Measurements from ENCODE around the gene RAB1A. TPM values are rescaled to one million over a fixed set of nuclear protein-coding genes. Genes with fewer than 3 reads are reported as not detected.

RAB1A gene
- total and polyA plus RNA-seq, 10 of the 15 experiments (the other 5 are each of a cell fraction or from before 2014, with no cell fraction given) = 48.9 to 171 (median 83.4) TPM

DNA sequence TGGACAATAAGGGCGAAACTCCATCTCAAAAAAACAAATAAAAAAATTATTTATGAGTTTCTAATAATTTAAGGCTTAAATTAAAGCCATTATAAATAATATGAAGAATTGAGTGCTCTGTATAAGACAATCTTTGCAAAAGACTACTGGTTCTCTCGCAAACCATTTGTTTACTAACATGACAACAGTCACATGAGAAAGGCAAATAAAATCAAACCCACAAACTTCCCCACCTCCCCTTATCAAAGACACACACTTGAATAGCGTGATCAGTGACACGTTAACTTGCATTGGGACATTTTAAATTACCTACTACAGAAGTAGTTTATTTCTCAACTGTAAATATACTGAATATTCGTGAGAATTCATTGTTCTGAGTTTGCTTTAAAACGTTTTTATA, 21.1 kb downstream of the RAB1A start:
- ChIA-PET SMC1A (ENCODE audit: uncharacterized antibody, unreplicated experiment) (interaction anchor here (0.9 kb wide), 1 partner anchor 505 kb away, joined by 3 read pairs; no protein-coding TSS in a partner anchor), POLR2A (interaction anchor here (0.6 kb wide), 1 partner anchor 12 kb away, joined by 3 read pairs; no protein-coding TSS in a partner anchor), RAD21 (ENCODE audit: unreplicated experiment) (no interaction called here), CTCF (no interaction called here)
- FAIRE-seq (no peak), ATAC-seq (no peak), DNase-seq (ENCODE audit: low read depth, low spot score) (no peak)
- Histone ChIP-seq H3K79me2 (ENCODE audit: control insufficient read depth, insufficient read depth, low read length) (peaks cover 79% of the 10 kb centered on the region), H4K20me1 (ENCODE audit: control insufficient read depth, insufficient read depth) (no peaks in the 10 kb centered on the region; the same call in none of the 2 replicates), H3K9me3 (replicated peaks; ENCODE audit: control insufficient read depth, insufficient read depth, low read length) (no peaks in the 10 kb centered on the region), H3K4me1 (ENCODE audit: control insufficient read depth, insufficient read depth, low read length) (no peaks in the 10 kb centered on the region), H3K36me3 (ENCODE audit: control insufficient read depth in 2 of 2, insufficient read depth in 2 of 2, low read length in 1 of 2) (peaks cover 4 to 5% of the 10 kb centered on the region in 2 experiments; a peak in 3 of 4 replicates), H3K27me3 (replicated peaks in 1 of 2; ENCODE audit: control insufficient read depth in 2 of 2, insufficient read depth in 2 of 2, low read length in 1 of 2) (no peaks in the 10 kb centered on the region), H2AFZ (ENCODE audit: control insufficient read depth, low read depth, low read length) (no peak overlapping the region), H3K27ac (ENCODE audit: control insufficient read depth, insufficient read depth) (no peak overlapping the region), H3K4me2 (ENCODE audit: control insufficient read depth, insufficient read depth) (no peak overlapping the region), H3K4me3 (no peak overlapping the region), H3K9ac (ENCODE audit: control insufficient read depth, insufficient read depth, low read length) (no peak overlapping the region)
- intact Hi-C loops (cut with micrococcal nuclease; ENCODE audit: unreplicated experiment) = no loop called here
- no TSS peak for BruUV-seq (replicated peaks)
- WGBS (ENCODE audit: insufficient coverage, insufficient replicate concordance, low lambda C conversion rate, missing lambda C conversion rate) = 90% methylated on average over 6 of the region's 6 CpGs
- TF ChIP-seq SPI1 (IDR thresholded peaks at IDR 0.05; ENCODE audit: borderline replicate concordance, insufficient read depth, low read depth, low read length) = no peak
- TF ChIP-seq NFYA (IDR thresholded peaks at IDR 0.05; ENCODE audit: borderline replicate concordance, low read depth, low read length) = no peak
- TF ChIP-seq PAX5 (IDR thresholded peaks at IDR 0.05; ENCODE audit: borderline replicate concordance, low read depth, low read length) = no peak
- in situ Hi-C loops (cut with MboI) = no loop called here

DNA sequence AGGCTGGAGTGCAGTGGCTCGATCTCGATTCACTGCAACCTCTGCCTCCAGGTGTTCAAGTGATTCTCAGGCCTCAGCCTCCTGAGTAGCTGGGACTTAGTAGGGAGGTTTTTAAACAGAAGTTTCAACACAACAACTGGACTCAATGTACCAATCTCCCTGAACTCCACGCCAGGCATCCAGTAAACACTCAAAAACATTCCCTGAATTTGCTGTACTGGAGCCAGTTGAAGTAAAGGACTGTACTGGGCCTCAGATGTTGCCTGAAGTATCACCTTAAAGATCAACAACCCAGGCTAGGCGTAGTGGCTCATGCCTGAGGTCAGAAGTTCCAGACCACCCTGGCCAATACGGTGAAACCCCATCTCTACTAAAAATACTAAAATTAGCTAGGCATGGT, 22.4 kb downstream of the RAB1A start:
- in situ Hi-C loops (cut with MboI) (no loop called here), intact Hi-C loops (cut with micrococcal nuclease; ENCODE audit: unreplicated experiment) (no loop called here)
- no peaks in the 10 kb centered on the region for H3K27me3 ChIP-seq (replicated peaks in 1 of 2; ENCODE audit: control insufficient read depth in 2 of 2, insufficient read depth in 2 of 2, low read length in 1 of 2)
- BruUV-seq (replicated peaks) = no TSS peak
- ChIA-PET SMC1A (ENCODE audit: uncharacterized antibody, unreplicated experiment) (interaction anchor here (0.6 to 1.1 kb wide), 2 partner anchors 33 to 42 kb away, joined by 3 read pairs; no protein-coding TSS in a partner anchor), POLR2A (interaction anchor here (0.6 to 1.5 kb wide), 2 partner anchors 12 to 22 kb away, joined by 3 to 4 read pairs; partner anchors contain the start of gene RAB1A), RAD21 (ENCODE audit: unreplicated experiment) (no interaction called here), CTCF (interaction anchor here (2.0 kb wide), 1 partner anchor 42 kb away, joined by 6 read pairs; no protein-coding TSS in a partner anchor)
- WGBS (ENCODE audit: insufficient coverage, insufficient replicate concordance, low lambda C conversion rate, missing lambda C conversion rate) = 100% methylated on average over 5 of the region's 5 CpGs
- no peak overlapping the region for H3K27ac ChIP-seq (ENCODE audit: control insufficient read depth, insufficient read depth)
- no peak for TF ChIP-seq KDM1A (IDR thresholded peaks at IDR 0.05; ENCODE audit: borderline replicate concordance)
- no peak overlapping the region for H3K4me3 ChIP-seq
- H4K20me1 ChIP-seq (ENCODE audit: control insufficient read depth, insufficient read depth) = no peaks in the 10 kb centered on the region; the same call in none of the 2 replicates
- no peak overlapping the region for H3K9ac ChIP-seq (ENCODE audit: control insufficient read depth, insufficient read depth, low read length)
- DNase-seq (ENCODE audit: low read depth, low spot score) (no peak), ATAC-seq (no peak), FAIRE-seq (no peak)
- H3K36me3 ChIP-seq (ENCODE audit: control insufficient read depth in 2 of 2, insufficient read depth in 2 of 2, low read length in 1 of 2) = peaks cover 4 to 5% of the 10 kb centered on the region in 2 experiments; a peak in 3 of 4 replicates
- no peak overlapping the region for H3K4me2 ChIP-seq (ENCODE audit: control insufficient read depth, insufficient read depth)
- no peaks in the 10 kb centered on the region for H3K4me1 ChIP-seq (ENCODE audit: control insufficient read depth, insufficient read depth, low read length)
- no peak overlapping the region for H2AFZ ChIP-seq (ENCODE audit: control insufficient read depth, low read depth, low read length)
- H3K9me3 ChIP-seq (replicated peaks; ENCODE audit: control insufficient read depth, insufficient read depth, low read length) = no peaks in the 10 kb centered on the region
- peaks cover 66% of the 10 kb centered on the region for H3K79me2 ChIP-seq (ENCODE audit: control insufficient read depth, insufficient read depth, low read length)

Measured in GM12878 (cell line).